Stomach smooth muscle (tissue), 2 donors: ENCODE measurements around the gene SYT17.

Experiments used
- H3K27ac ChIP-seq: one replicate; pipeline ENCODE4 v1.7.0; 2013; ENCODE audit warnings: mild to moderate bottlenecking, low read length, inconsistent platforms
- H3K27me3 ChIP-seq, 2 donors: one replicate each; pipeline ENCODE4 v1.7.0; 2013; ENCODE audit warnings: low read length in 2 of 2; ENCODE audit not compliant: insufficient read depth in 2 of 2, control insufficient read depth in 1 of 2
- H3K36me3 ChIP-seq, 2 donors: one replicate each; pipeline ENCODE4 v1.7.0; 2013; ENCODE audit warnings: low read length in 2 of 2; ENCODE audit not compliant: control insufficient read depth in 2 of 2, insufficient read depth in 2 of 2
- H3K4me1 ChIP-seq: one replicate; pipeline ENCODE4 v1.7.0; 2013; ENCODE audit warnings: low read length; ENCODE audit not compliant: control insufficient read depth, insufficient read depth
- H3K4me3 ChIP-seq, 2 donors: one replicate each; pipeline ENCODE4 v1.7.0; 2013; ENCODE audit warnings: low read length in 2 of 2
- H3K9ac ChIP-seq, 2 donors: one replicate each; pipeline ENCODE4 v1.7.0; 2013; ENCODE audit warnings: low read length in 2 of 2, mild to moderate bottlenecking in 1 of 2
- H3K9me3 ChIP-seq, 2 donors: one replicate each; pipeline ENCODE4 v1.7.0; 2013; ENCODE audit warnings: low read length in 2 of 2; ENCODE audit not compliant: control insufficient read depth in 2 of 2
- donor health status: healthy.
- donor health status: Pancreatic carcinoma.

SYT17 gene

DNA sequence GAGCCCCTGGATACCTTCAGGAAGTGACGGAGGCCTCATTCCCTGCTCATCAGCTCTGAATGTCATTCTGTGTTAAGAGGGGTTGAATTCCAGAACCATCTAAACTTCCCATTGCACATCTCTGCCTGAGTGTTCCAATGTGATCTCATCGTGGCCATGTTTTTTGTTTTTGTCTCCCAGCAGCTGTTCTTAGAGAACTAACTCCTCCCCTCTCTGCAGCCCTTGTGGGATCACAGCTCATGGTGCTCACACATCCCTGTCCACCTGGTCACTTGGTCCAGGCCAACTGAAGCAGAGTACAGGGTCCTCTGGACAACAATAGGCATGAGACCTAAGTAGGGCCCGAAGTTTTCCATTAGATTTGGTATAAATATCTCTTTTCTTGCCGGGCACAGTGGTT, 6.0 kb upstream of the SYT17 start:
- Histone ChIP-seq H3K9ac (no peak overlapping the region), H3K9me3 (no peaks in the 10 kb centered on the region), H3K36me3 (no peaks in the 10 kb centered on the region), H3K27ac (no peak overlapping the region), H3K27me3 (no peaks in the 10 kb centered on the region), H3K4me1 (no peaks in the 10 kb centered on the region), H3K4me3 (no peak overlapping the region)

GRCh38 chr16:19163215-19163614, 4.8 kb upstream of the SYT17 start:
- Histone ChIP-seq H3K27me3 (no peaks in the 10 kb centered on the region), H3K4me1 (peaks cover 2% of the 10 kb centered on the region), H3K9ac (no peak overlapping the region), H3K9me3 (no peaks in the 10 kb centered on the region), H3K4me3 (no peak overlapping the region), H3K36me3 (no peaks in the 10 kb centered on the region), H3K27ac (no peak overlapping the region)

DNA sequence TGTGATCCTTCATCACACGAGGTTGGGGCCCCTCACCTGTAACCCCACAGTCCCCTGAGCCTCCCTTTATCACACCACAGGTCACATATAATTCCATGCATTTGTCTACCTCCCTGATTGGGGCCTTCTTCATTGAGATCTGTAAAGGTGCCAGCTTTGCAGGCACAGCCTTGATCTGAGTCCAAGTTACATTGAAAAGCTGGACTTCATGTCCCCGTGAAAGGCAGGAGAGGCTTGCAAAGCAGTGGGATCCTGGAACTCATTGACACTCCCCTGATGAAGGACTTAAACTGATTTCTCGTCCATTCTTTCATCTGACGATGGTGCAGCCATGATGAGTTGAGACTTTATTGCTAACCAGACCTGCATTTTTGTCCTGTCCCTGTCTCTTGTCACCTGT, 3.8 kb upstream of the SYT17 start:
- H3K36me3 ChIP-seq = no peaks in the 10 kb centered on the region
- peaks cover 10% of the 10 kb centered on the region for H3K4me1 ChIP-seq
- H3K4me3 ChIP-seq = no peak overlapping the region

GRCh38 chr16:19165101-19165500, 2.9 kb upstream of the SYT17 start:
- no peak overlapping the region for H3K9ac ChIP-seq
- H3K4me1 ChIP-seq = peaks cover 11% of the 10 kb centered on the region
- H3K4me3 ChIP-seq = no peak overlapping the region
- no peak overlapping the region for H3K27ac ChIP-seq
- H3K36me3 ChIP-seq = no peaks in the 10 kb centered on the region
- no peaks in the 10 kb centered on the region for H3K27me3 ChIP-seq
- no peaks in the 10 kb centered on the region for H3K9me3 ChIP-seq

More for the DNA sequence above, 3.8 kb upstream of the SYT17 start:
- no peaks in the 10 kb centered on the region for H3K9me3 ChIP-seq
- H3K27me3 ChIP-seq = no peaks in the 10 kb centered on the region
- H3K27ac ChIP-seq = no peak overlapping the region
- no peak overlapping the region for H3K9ac ChIP-seq

GRCh38 chr16:19166500-19166899, 1.5 kb upstream of the SYT17 start:
- no peak overlapping the region for H3K27ac ChIP-seq
- no peaks in the 10 kb centered on the region for H3K27me3 ChIP-seq
- H3K9me3 ChIP-seq = no peaks in the 10 kb centered on the region
- peaks cover 14% of the 10 kb centered on the region for H3K4me1 ChIP-seq
- H3K9ac ChIP-seq = no peak overlapping the region
- no peak overlapping the region for H3K4me3 ChIP-seq
- H3K36me3 ChIP-seq = no peaks in the 10 kb centered on the region

GRCh38 chr16:19168371-19169081, 486 bp downstream of the SYT17 start:
- no peak overlapping the region for H3K27ac ChIP-seq
- peak overlapping the region; percentile 13 to 42 for H3K9ac ChIP-seq

DNA sequence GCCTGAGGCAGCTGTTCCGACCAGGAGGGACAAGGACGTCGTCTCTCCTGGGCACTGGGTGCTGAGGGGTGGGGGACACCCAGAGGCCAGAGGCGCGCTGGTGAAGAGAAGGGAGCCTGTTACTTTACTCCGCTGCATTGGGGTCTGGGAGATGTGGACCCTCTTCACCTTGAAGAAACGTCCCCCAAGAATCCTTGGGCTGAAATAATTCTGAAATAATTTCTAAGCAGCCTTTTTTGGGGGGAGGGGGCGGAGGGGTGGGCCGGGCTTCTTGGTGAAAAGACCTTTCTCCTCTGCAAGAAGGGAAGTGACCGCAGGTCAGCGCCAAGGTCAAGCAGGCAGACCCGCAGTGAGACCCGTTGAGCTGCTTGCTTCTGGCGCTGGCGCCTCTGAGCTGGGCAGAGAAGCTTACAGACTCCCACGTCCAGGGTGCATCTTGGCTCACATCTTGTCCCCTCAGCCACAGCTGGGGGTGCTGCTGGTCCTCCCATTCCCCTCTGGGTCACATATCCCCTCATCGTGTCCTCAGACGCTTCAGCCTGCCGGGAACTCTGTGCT, 1.1 kb downstream of the SYT17 start:
- H3K4me3 ChIP-seq = peak overlapping the region; percentile 40 to 77
- no peak overlapping the region for H3K27ac ChIP-seq
- H3K9ac ChIP-seq = peak overlapping the region in 1 of 2 donors; percentile 42
- no peaks in the 10 kb centered on the region for H3K27me3 ChIP-seq
- peaks cover 14% of the 10 kb centered on the region for H3K4me1 ChIP-seq
- no peaks in the 10 kb centered on the region for H3K36me3 ChIP-seq
- no peaks in the 10 kb centered on the region for H3K9me3 ChIP-seq

More at GRCh38 chr16:19168371-19169081, 486 bp downstream of the SYT17 start:
- H3K4me1 ChIP-seq = peaks cover 14% of the 10 kb centered on the region
- no peaks in the 10 kb centered on the region for H3K36me3 ChIP-seq
- no peaks in the 10 kb centered on the region for H3K27me3 ChIP-seq
- H3K9me3 ChIP-seq = no peaks in the 10 kb centered on the region
- H3K4me3 ChIP-seq = peak overlapping the region; percentile 62 to 77

DNA sequence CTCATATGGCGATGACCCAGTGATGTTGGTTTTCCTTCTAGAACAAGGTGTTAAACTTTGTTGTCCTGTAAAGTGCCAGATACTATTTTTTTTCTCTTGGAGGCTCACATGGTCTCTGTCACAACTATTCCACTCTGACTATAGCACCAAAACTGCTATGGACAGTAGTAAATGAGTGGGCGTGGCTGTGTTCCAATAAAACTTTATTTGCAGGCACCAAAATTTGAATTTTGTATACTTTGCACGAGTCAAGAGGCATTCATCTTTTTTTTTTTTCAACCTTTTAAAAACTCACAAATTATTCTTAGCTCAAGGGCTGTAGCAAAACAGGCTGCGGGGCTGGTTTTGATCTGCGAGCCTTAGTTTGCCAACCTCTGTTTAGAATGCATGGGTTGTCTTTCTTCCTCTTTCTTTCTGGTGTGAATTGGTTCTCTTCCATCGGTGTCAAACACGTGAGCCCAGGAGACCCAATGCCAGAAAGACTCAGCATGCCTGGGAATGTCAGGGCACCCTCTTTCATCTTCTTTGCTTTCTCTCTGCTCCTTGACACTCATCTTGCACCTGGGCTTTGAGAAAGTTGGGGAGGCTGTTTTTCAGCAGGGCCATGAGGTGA, 2.1 kb downstream of the SYT17 start:
- no peak overlapping the region for H3K27ac ChIP-seq
- H3K9me3 ChIP-seq = no peaks in the 10 kb centered on the region
- H3K36me3 ChIP-seq = no peaks in the 10 kb centered on the region
- peaks cover 14% of the 10 kb centered on the region for H3K4me1 ChIP-seq
- no peaks in the 10 kb centered on the region for H3K27me3 ChIP-seq
- H3K4me3 ChIP-seq = no peak overlapping the region
- no peak overlapping the region for H3K9ac ChIP-seq

GRCh38 chr16:19172098-19172780, 4.2 kb downstream of the SYT17 start:
- Histone ChIP-seq H3K9ac (no peak overlapping the region), H3K9me3 (no peaks in the 10 kb centered on the region), H3K36me3 (no peaks in the 10 kb centered on the region), H3K4me1 (peaks cover 14% of the 10 kb centered on the region), H3K27ac (no peak overlapping the region), H3K27me3 (no peaks in the 10 kb centered on the region), H3K4me3 (no peak overlapping the region)

DNA sequence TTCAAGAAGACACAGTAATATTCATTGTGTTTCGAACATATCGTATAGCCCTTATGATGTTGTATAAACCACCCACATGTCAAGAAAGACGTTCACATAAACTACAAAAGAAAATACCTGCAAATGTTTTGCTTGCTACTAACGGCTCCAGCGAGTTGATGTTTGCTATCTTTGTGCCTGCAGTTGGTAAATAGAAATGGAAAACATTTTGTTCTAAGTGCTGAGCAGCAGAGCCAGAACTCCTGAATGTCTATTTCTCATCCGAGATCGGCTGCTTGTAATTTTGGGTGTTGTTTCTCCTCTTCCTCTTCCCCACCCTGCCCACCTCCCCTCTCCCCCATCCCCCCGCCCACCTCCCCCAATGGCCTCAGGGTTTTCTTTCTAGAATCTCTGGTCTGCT, 5.0 kb downstream of the SYT17 start:
- peaks cover 12% of the 10 kb centered on the region for H3K4me1 ChIP-seq
- no peak overlapping the region for H3K9ac ChIP-seq
- no peak overlapping the region for H3K27ac ChIP-seq

More for the DNA sequence above, 5.0 kb downstream of the SYT17 start:
- Histone ChIP-seq H3K27me3 (no peaks in the 10 kb centered on the region), H3K9me3 (no peaks in the 10 kb centered on the region), H3K36me3 (no peaks in the 10 kb centered on the region), H3K4me3 (no peak overlapping the region)
